Measurements from ENCODE around the gene SNAPC4. TPM values are rescaled to one million over a fixed set of nuclear protein-coding genes. Genes with fewer than 3 reads are reported as not detected.

Gene SNAPC4
- total RNA-seq, 2 experiments from 2014 or later, result 12.4 to 16.8 TPM

GRCh38 chr9:136396219-136396515 is 3.8 kb downstream of the SNAPC4 start:
- no peak for DNase-seq
- ChIA-PET POLR2A (no interaction called here), CTCF (interaction anchor here (0.6 kb wide), 1 partner anchor 35 kb away, joined by 3 read pairs; no protein-coding TSS in a partner anchor)
- no peak for ATAC-seq
- Mint-ChIP-seq H3K27me3 (no peaks in the 10 kb centered on the region), H3K9me3 (ENCODE audit: low read depth) (no peaks in the 10 kb centered on the region), H3K27ac (no peak overlapping the region), H3K4me3 (no peak overlapping the region), H3K36me3 (ENCODE audit: low read depth) (peaks cover 41% of the 10 kb centered on the region), H3K4me1 (peaks cover 21% of the 10 kb centered on the region)
- intact Hi-C loops (cut with DNase I, micrococcal nuclease), result no loop called here

GRCh38 chr9:136395345-136396218 is 4.4 kb downstream of the SNAPC4 start:
- H3K4me1 Mint-ChIP-seq, result peaks cover 16% of the 10 kb centered on the region
- H3K9me3 Mint-ChIP-seq (ENCODE audit: low read depth), result no peaks in the 10 kb centered on the region
- no peak overlapping the region for H3K4me3 Mint-ChIP-seq
- POLR2A ChIA-PET, result no interaction called here
- no peaks in the 10 kb centered on the region for H3K27me3 Mint-ChIP-seq
- intact Hi-C loops (cut with DNase I, micrococcal nuclease), result no loop called here
- CTCF ChIA-PET, result interaction anchor here (0.6 kb wide), 1 partner anchor 34 kb away, joined by 3 read pairs; no protein-coding TSS in a partner anchor
- H3K27ac Mint-ChIP-seq, result no peak overlapping the region
- ATAC-seq (no peak), DNase-seq (no peak)
- H3K36me3 Mint-ChIP-seq (ENCODE audit: low read depth), result peaks cover 41% of the 10 kb centered on the region

- ChIA-PET POLR2A (no interaction called here), CTCF (no interaction called here)
- DNase-seq (no peak), ATAC-seq (no peak)
- Mint-ChIP-seq H3K4me1 (peaks cover 15% of the 10 kb centered on the region), H3K27ac (no peak overlapping the region), H3K27me3 (no peaks in the 10 kb centered on the region), H3K36me3 (ENCODE audit: low read depth) (peaks cover 42% of the 10 kb centered on the region), H3K4me3 (no peak overlapping the region), H3K9me3 (ENCODE audit: low read depth) (no peaks in the 10 kb centered on the region)
- intact Hi-C loops (cut with DNase I, micrococcal nuclease), result no loop called here
Measured at GRCh38 chr9:136395020-136395340, 5.0 kb downstream of the SNAPC4 start.

- peaks cover 46% of the 10 kb centered on the region for H3K36me3 Mint-ChIP-seq (ENCODE audit: low read depth)
- no peak for ATAC-seq
- H3K4me3 Mint-ChIP-seq, result no peak overlapping the region
- DNase-seq, result no peak
- no peaks in the 10 kb centered on the region for H3K27me3 Mint-ChIP-seq
- ChIA-PET CTCF (no interaction called here), POLR2A (no interaction called here)
- no peaks in the 10 kb centered on the region for H3K9me3 Mint-ChIP-seq (ENCODE audit: low read depth)
- H3K4me1 Mint-ChIP-seq, result peaks cover 15% of the 10 kb centered on the region
- intact Hi-C loops (cut with DNase I, micrococcal nuclease), result no loop called here
- no peak overlapping the region for H3K27ac Mint-ChIP-seq
Measured at GRCh38 chr9:136394312-136395019, 5.5 kb downstream of the SNAPC4 start.

GRCh38 chr9:136393531-136393930 is 6.4 kb downstream of the SNAPC4 start:
- no peak overlapping the region for H3K4me3 Mint-ChIP-seq
- peaks cover 6% of the 10 kb centered on the region for H3K4me1 Mint-ChIP-seq
- H3K27ac Mint-ChIP-seq, result no peak overlapping the region
- ChIA-PET POLR2A (no interaction called here), CTCF (no interaction called here)
- H3K9me3 Mint-ChIP-seq (ENCODE audit: low read depth), result no peaks in the 10 kb centered on the region
- intact Hi-C loops (cut with DNase I, micrococcal nuclease), result no loop called here
- DNase-seq, result no peak
- peaks cover 47% of the 10 kb centered on the region for H3K36me3 Mint-ChIP-seq (ENCODE audit: low read depth)
- no peaks in the 10 kb centered on the region for H3K27me3 Mint-ChIP-seq
- no peak for ATAC-seq

GRCh38 chr9:136392538-136393449 is 7.2 kb downstream of the SNAPC4 start:
- intact Hi-C loops (cut with DNase I, micrococcal nuclease), result no loop called here
- Mint-ChIP-seq H3K27ac (no peak overlapping the region), H3K4me3 (no peak overlapping the region), H3K4me1 (no peaks in the 10 kb centered on the region), H3K27me3 (no peaks in the 10 kb centered on the region), H3K36me3 (ENCODE audit: low read depth) (peaks cover 47% of the 10 kb centered on the region), H3K9me3 (ENCODE audit: low read depth) (no peaks in the 10 kb centered on the region)
- ATAC-seq (no peak), DNase-seq (no peak)
- POLR2A ChIA-PET, result no interaction called here
- CTCF ChIA-PET, result no interaction called here

GRCh38 chr9:136391737-136392537 is 8.0 kb downstream of the SNAPC4 start:
- Mint-ChIP-seq H3K4me3 (no peak overlapping the region), H3K4me1 (no peaks in the 10 kb centered on the region), H3K27ac (no peak overlapping the region), H3K36me3 (ENCODE audit: low read depth) (peaks cover 52% of the 10 kb centered on the region), H3K9me3 (ENCODE audit: low read depth) (no peaks in the 10 kb centered on the region), H3K27me3 (no peaks in the 10 kb centered on the region)
- ChIA-PET CTCF (no interaction called here), POLR2A (no interaction called here)
- DNase-seq (no peak), ATAC-seq (no peak)
- intact Hi-C loops (cut with DNase I, micrococcal nuclease), result no loop called here

- no peaks in the 10 kb centered on the region for H3K9me3 Mint-ChIP-seq (ENCODE audit: low read depth)
- no peak overlapping the region for H3K4me3 Mint-ChIP-seq
- CTCF ChIA-PET, result interaction anchor here (0.6 to 0.8 kb wide), 2 partner anchors 20 to 51 kb away, joined by 3 to 4 read pairs; no protein-coding TSS in a partner anchor
- intact Hi-C loops (cut with DNase I, micrococcal nuclease), result no loop called here
- peaks cover 18% of the 10 kb centered on the region for H3K4me1 Mint-ChIP-seq
- H3K27ac Mint-ChIP-seq, result no peak overlapping the region
- H3K36me3 Mint-ChIP-seq (ENCODE audit: low read depth), result peaks cover 55% of the 10 kb centered on the region
- H3K27me3 Mint-ChIP-seq, result no peaks in the 10 kb centered on the region
- no peak for DNase-seq
- ATAC-seq, result no peak
- POLR2A ChIA-PET, result no interaction called here
Measured at GRCh38 chr9:136389396-136389795, 10.6 kb downstream of the SNAPC4 start.

- POLR2A ChIA-PET, result no interaction called here
- DNase-seq (no peak), ATAC-seq (no peak)
- intact Hi-C loops (cut with DNase I, micrococcal nuclease), result no loop called here
- no peaks in the 10 kb centered on the region for H3K27me3 Mint-ChIP-seq
- no peak overlapping the region for H3K27ac Mint-ChIP-seq
- no peak overlapping the region for H3K4me3 Mint-ChIP-seq
- CTCF ChIA-PET, result interaction anchor here (0.7 to 1.5 kb wide), 2 partner anchors 10 to 283 kb away, joined by 3 read pairs; no protein-coding TSS in a partner anchor
- H3K9me3 Mint-ChIP-seq (ENCODE audit: low read depth), result no peaks in the 10 kb centered on the region
- H3K4me1 Mint-ChIP-seq, result peaks cover 18% of the 10 kb centered on the region
- peaks cover 66% of the 10 kb centered on the region for H3K36me3 Mint-ChIP-seq (ENCODE audit: low read depth)
Measured at GRCh38 chr9:136387217-136387616, 12.8 kb downstream of the SNAPC4 start.

- intact Hi-C loops (cut with DNase I, micrococcal nuclease), result no loop called here
- DNase-seq (peak; percentile 31), ATAC-seq (no peak)
- Mint-ChIP-seq H3K36me3 (ENCODE audit: low read depth) (peaks cover 59% of the 10 kb centered on the region), H3K27ac (no peak overlapping the region), H3K4me1 (peaks cover 18% of the 10 kb centered on the region), H3K4me3 (no peak overlapping the region), H3K9me3 (ENCODE audit: low read depth) (no peaks in the 10 kb centered on the region), H3K27me3 (no peaks in the 10 kb centered on the region)
- ChIA-PET POLR2A (interaction anchor here (0.6 to 0.7 kb wide), 3 partner anchors 11 to 32 kb away, joined by 3 to 7 read pairs (median 4); no protein-coding TSS in a partner anchor), CTCF (interaction anchor here (0.6 to 0.7 kb wide), 2 partner anchors 74 to 100 kb away, joined by 3 to 4 read pairs; no protein-coding TSS in a partner anchor)
Measured at GRCh38 chr9:136386018-136386417, 14.0 kb downstream of the SNAPC4 start.
